Measurements from ENCODE around the gene RCOR2. TPM values are rescaled to one million over a fixed set of nuclear protein-coding genes. Genes with fewer than 3 reads are reported as not detected.
"Not testable (repeated sequence)": the region's sequence is repeated elsewhere in the genome, so short reads cannot be mapped to it uniquely, and the experiment has no call there.

Gene RCOR2
- 0.15 TPM in 1 of 2 replicates, not detected in the other for total RNA-seq (2022)
- percentile 12 among the genes with signal in this experiment for Bru-seq, nascent RNA
- BruChase-seq, experiment 1, labeled RNA remaining after a 6-hour chase = not detected
- not detected for BruChase-seq, experiment 2, labeled RNA remaining after a 2-hour chase
- long read RNA-seq = 0 reads

DNA sequence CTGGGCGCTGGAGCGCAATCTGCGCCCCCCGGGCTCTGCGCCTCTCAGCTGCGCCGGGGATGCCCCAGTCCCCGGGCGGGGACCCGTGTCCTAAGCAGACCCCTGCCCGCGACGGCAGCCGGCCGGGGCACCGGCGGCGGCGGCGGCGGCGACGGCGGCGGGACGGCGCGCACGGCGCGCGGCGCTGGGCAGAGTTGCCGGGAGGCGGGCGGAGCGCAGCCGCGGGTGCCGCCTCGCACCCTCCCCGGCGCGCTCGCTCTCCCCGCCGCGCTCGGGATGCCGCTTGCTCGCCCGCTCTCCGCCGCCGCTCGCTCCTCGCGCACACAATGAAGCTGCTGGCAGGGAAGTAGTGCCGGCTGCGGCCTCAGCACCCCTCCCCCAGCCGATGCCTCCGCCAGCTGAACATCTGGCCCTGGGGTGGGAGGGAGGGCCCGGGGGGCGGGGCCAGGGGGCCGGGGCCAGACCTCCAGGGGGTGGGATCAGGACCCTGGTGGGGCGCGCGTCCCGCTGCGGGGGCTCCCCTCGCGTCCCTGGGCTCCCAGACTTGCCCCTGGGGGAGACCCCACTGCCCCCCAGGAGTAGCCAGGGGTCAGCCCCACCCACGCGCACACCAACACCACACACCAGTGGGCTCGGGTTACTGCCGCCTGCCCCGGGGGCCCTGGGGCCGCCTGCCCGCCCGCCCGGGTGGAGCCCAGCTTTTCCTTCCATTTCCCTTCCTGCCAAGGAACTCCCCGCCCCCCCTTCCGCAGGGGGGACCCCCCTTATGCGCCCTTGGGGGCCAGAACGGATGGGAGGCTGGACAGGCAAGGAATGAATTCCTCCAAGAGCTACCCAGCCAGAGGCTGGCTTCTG, at the start of gene RCOR2:
Gene RCOR2 (minus strand): TSS at position 328 of the 855 bp plus-strand sequence. CDS start 708 bp downstream, outside the sequence.
- Mint-ChIP-seq H3K9me3 (ENCODE audit: unreplicated experiment) (no peaks in the 10 kb centered on the region), H3K27me3 (ENCODE audit: insufficient read depth, unreplicated experiment) (no peaks in the 10 kb centered on the region), H3K4me1 (ENCODE audit: insufficient read depth, unreplicated experiment) (peaks cover 6% of the 10 kb centered on the region), H3K36me3 (ENCODE audit: insufficient read depth, unreplicated experiment) (peaks cover 7% of the 10 kb centered on the region), H3K27ac (ENCODE audit: low read depth, unreplicated experiment) (no peak within 1 kb of the TSS), H3K4me3 (ENCODE audit: unreplicated experiment) (peak within 1 kb of the TSS; percentile 70)
- peak; percentile 57 for DNase-seq (ENCODE audit: unreplicated experiment)
- no TSS peak for BruUV-seq (replicated peaks)
- ChIA-PET CTCF (interaction anchor here (0.6 to 1.4 kb wide), 5 partner anchors 10 to 361 kb away, joined by 3 to 5 read pairs (median 4); partner anchors contain the start of gene NAA40), POLR2A (no interaction called here)
- intact Hi-C loops (cut with micrococcal nuclease) = no loop called here
- TF ChIP-seq, protein P1, sequence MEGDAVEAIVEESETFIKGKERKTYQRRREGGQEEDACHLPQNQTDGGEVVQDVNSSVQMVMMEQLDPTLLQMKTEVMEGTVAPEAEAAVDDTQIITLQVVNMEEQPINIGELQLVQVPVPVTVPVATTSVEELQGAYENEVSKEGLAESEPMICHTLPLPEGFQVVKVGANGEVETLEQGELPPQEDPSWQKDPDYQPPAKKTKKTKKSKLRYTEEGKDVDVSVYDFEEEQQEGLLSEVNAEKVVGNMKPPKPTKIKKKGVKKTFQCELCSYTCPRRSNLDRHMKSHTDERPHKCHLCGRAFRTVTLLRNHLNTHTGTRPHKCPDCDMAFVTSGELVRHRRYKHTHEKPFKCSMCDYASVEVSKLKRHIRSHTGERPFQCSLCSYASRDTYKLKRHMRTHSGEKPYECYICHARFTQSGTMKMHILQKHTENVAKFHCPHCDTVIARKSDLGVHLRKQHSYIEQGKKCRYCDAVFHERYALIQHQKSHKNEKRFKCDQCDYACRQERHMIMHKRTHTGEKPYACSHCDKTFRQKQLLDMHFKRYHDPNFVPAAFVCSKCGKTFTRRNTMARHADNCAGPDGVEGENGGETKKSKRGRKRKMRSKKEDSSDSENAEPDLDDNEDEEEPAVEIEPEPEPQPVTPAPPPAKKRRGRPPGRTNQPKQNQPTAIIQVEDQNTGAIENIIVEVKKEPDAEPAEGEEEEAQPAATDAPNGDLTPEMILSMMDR (IDR thresholded peaks at IDR 0.05; ENCODE audit: unreplicated experiment) = no peak

DNA sequence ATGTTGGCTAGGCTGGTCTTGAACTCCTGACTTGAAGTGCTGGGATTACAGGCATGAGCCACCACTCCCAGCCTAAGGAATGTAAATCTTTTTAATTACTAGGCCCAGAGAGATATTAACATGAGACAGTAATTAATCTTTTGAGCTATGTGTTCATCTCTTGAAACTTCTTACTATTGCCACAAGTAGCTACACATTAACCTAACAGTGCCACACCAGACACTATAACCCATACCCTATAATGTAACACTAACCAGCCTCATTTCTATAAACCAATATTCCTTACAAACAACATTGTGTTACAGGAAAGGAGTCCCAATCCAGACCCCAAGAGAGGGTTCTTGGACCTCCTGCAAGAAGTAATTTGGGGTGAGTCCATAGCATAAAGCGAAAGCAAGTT, 49.5 kb upstream of the RCOR2 start:
- H3K36me3 Mint-ChIP-seq (ENCODE audit: insufficient read depth, unreplicated experiment) = no peaks in the 10 kb centered on the region
- CTCF ChIA-PET = interaction anchor here (0.6 to 2.1 kb wide), 4 partner anchors 21 to 324 kb away, joined by 3 to 12 read pairs (median 3); no protein-coding TSS in a partner anchor
- no peaks in the 10 kb centered on the region for H3K27me3 Mint-ChIP-seq (ENCODE audit: insufficient read depth, unreplicated experiment)
- H3K4me3 Mint-ChIP-seq (ENCODE audit: unreplicated experiment) = no peak overlapping the region
- TF ChIP-seq, protein P1 (IDR thresholded peaks at IDR 0.05; ENCODE audit: unreplicated experiment) = no peak
- no peak overlapping the region for H3K27ac Mint-ChIP-seq (ENCODE audit: low read depth, unreplicated experiment)
- BruUV-seq (replicated peaks) = no TSS peak
- H3K9me3 Mint-ChIP-seq (ENCODE audit: unreplicated experiment) = no peaks in the 10 kb centered on the region
- peaks cover 5% of the 10 kb centered on the region for H3K4me1 Mint-ChIP-seq (ENCODE audit: insufficient read depth, unreplicated experiment)
- no peak for DNase-seq (ENCODE audit: unreplicated experiment)
- POLR2A ChIA-PET = no interaction called here
- intact Hi-C loops (cut with micrococcal nuclease) = no loop called here

DNA sequence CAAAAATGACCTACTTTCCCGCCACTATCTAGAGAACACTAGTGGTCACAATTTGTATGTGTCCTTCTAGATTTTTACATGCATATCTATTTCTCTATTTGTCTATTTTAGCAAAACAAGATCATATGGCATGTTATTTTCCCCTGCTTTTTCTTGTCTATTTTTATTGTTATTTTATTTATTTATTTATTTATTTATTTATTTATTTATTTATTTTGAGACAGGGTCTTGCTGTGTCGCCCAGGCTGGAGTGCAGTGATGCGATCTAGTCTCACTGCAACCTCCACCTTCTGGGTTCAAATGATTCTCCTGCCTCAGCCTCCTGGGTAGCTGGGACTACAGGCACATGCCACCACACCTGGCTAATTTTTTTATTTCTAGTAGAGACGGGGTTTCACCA, 46.9 kb upstream of the RCOR2 start:
- H3K27me3 Mint-ChIP-seq (ENCODE audit: insufficient read depth, unreplicated experiment); H3K4me1 Mint-ChIP-seq (ENCODE audit: insufficient read depth, unreplicated experiment); H3K9me3 Mint-ChIP-seq (ENCODE audit: unreplicated experiment); CTCF ChIA-PET; H3K4me3 Mint-ChIP-seq (ENCODE audit: unreplicated experiment); POLR2A ChIA-PET; intact Hi-C loops (cut with micrococcal nuclease); H3K36me3 Mint-ChIP-seq (ENCODE audit: insufficient read depth, unreplicated experiment); DNase-seq (ENCODE audit: unreplicated experiment); H3K27ac Mint-ChIP-seq (ENCODE audit: low read depth, unreplicated experiment); BruUV-seq (replicated peaks): not testable (repeated sequence)

DNA sequence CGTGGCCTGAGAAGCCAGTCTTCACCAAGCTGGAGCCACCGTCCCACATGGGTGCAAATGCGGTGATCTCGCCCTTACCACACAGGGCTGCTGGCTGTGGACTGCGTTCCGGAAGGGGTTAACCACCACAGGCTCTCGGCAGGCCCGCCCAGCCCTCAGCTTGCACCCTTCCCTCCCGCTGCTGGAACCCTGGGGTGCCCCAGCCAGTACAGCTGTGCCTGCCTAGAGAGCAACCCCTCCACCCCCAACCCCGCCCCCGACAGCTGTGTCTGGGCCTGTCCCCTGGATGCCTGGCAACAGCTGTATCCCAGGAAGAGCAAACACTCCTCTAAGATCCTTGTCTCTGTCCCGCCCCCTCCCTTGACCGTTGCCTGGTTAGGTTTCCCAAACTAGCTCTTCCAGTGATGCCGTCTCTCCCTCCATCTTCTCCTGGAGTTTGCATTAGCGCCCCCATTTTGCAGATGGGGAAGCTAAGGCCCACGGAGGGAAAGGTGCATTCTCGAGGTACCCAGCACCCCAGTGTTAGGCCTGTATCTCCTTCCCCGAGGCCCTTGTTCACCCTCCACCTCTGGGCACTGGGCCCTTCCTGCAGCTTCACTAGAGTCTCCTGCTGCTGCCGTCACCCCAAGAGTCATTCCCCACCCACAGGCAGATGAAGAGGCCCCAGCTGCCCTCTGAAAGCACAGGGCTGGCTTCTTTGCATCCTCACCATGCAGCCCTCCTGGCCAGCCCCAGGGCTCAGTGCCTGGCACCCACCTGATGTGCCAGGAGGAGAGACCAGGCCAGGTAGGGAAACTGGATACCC, 44.8 kb upstream of the RCOR2 start:
- H3K4me1 Mint-ChIP-seq (ENCODE audit: insufficient read depth, unreplicated experiment) = peaks cover 5% of the 10 kb centered on the region
- DNase-seq (ENCODE audit: unreplicated experiment) = no peak
- TF ChIP-seq, protein P1 (IDR thresholded peaks at IDR 0.05; ENCODE audit: unreplicated experiment) = no peak
- ChIA-PET POLR2A (interaction anchor here (0.6 to 1.3 kb wide), 3 partner anchors 11 to 117 kb away, joined by 3 to 5 read pairs (median 4); partner anchors contain the start of gene COX8A), CTCF (interaction anchor here (0.6 to 1.7 kb wide), 10 partner anchors 16 to 337 kb away, joined by 3 to 7 read pairs (median 3); no protein-coding TSS in a partner anchor)
- no peaks in the 10 kb centered on the region for H3K9me3 Mint-ChIP-seq (ENCODE audit: unreplicated experiment)
- no TSS peak for BruUV-seq (replicated peaks)
- no peaks in the 10 kb centered on the region for H3K27me3 Mint-ChIP-seq (ENCODE audit: insufficient read depth, unreplicated experiment)
- no peak overlapping the region for H3K27ac Mint-ChIP-seq (ENCODE audit: low read depth, unreplicated experiment)
- no peak overlapping the region for H3K4me3 Mint-ChIP-seq (ENCODE audit: unreplicated experiment)
- intact Hi-C loops (cut with micrococcal nuclease) = no loop called here
- peaks cover under 1% of the 10 kb centered on the region for H3K36me3 Mint-ChIP-seq (ENCODE audit: insufficient read depth, unreplicated experiment)
